Left cardiac atrium (tissue), 4 donors: ENCODE data around the gene LSM4. TPM values are rescaled to one million over a fixed set of nuclear protein-coding genes. Genes with fewer than 3 reads are reported as not detected.
A peak's percentile ranks its signal among the peaks of the same experiment; 100 is the strongest.
"Not testable (repeated sequence)": the region's sequence is repeated elsewhere in the genome, so short reads cannot be mapped to it uniquely, and the experiment has no call there.

Source experiments
- ATAC-seq, 2 donors: fragments of 200-7000 bp; cut with Tn5 transposase; one replicate each; pipeline ENCODE4 v1.9.1; 2020; ENCODE audit warnings: mild to moderate bottlenecking in 2 of 2, moderate library complexity in 2 of 2
- DNase-seq: peaks from one replicate; pipeline ENCODE4 v3.0.0-alpha.2; 2020
- intact Hi-C, 2 donors: fragments of 100-400 bp; cut with DNase I; formaldehyde crosslinking; loops; one replicate each; pipeline versions ENCODE4 v1.14.1 to v1.15.1; 2022 to 2023
- long read RNA-seq: library from polyadenylated mRNA; unstranded; transcript quantifications from one replicate; pipeline ENCODE4 v2.0.0, GENCODE V29; 2021
- total RNA-seq, 2 donors: library from RNA; stranded (reverse); fragmentation: NEBNext Ultra II Directional; extraction: Animal tissue kit (Norgen Biotek cat#: 25700); gene quantifications; one replicate each; pipeline ENCODE4 v1.2.1, GENCODE V29; 2021
- donor health status: DM: no; HTN: yes; CAD: no.
- donor health status: DM: no; HTN: yes; CAD: no; lungs with severe emphysema.
- donor health status: DM: yes; HTN: yes; CAD: no.
- donor health status: Dilated cardiomyopathy.

Gene LSM4
- total RNA-seq, result 10 to 100 TPM; 68.9 to 79.0 TPM
- long read RNA-seq, transcript LSM4-203 (5 exons, 1,908 nt), result major isoform, 58 of 64 reads
- long read RNA-seq, partial matches to known transcripts, result 3 of 64 reads
- long read RNA-seq, other reads (novel, unspliced or antisense), result 1 of 64 reads

DNA sequence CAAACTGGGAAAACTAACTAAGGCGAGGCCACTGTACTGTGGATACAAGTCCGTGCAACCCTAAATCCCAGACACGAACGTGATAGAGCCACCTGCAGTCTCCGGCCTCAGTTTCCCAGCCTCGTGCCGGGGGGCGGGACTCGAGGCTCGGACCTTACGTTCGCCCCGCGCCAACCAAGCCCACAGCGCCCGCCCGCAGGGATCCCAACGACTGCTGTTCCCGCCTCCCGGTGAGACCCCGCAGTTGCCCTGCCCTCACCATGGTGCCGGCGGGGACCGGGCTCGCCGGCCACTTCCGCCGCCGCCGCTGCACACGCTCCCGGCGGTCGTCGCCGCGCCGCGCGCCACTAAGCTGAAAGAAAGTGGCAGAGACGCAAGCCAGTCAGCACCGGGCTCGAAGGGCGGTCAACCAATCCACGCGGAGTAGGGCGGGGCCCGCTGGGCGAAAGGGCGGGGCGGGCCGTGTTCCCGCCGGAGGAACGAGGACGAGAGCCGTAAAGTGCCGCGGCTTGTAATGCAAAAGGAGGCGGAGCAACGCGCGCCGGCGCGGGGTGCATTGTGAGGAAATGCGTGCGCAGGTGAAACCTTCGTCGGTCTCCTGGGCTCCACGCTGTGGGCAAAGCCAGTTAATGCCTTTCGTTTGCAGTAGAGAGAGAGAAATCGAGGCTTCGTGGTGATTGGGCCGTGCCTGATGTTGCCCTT, at the start of gene LSM4:
Gene LSM4 (minus strand): TSS at position 318 of the 702 bp plus-strand sequence. CDS start 56 bp downstream, at position 262.
- peak; percentile 98 for DNase-seq
- peak; percentile 98 for ATAC-seq
- intact Hi-C loops, result loop anchor here in 1 of 2 donors (1.0 to 2.0 kb wide), 2 partner anchors 18 to 44 kb away; no protein-coding TSS in a partner anchor

DNA sequence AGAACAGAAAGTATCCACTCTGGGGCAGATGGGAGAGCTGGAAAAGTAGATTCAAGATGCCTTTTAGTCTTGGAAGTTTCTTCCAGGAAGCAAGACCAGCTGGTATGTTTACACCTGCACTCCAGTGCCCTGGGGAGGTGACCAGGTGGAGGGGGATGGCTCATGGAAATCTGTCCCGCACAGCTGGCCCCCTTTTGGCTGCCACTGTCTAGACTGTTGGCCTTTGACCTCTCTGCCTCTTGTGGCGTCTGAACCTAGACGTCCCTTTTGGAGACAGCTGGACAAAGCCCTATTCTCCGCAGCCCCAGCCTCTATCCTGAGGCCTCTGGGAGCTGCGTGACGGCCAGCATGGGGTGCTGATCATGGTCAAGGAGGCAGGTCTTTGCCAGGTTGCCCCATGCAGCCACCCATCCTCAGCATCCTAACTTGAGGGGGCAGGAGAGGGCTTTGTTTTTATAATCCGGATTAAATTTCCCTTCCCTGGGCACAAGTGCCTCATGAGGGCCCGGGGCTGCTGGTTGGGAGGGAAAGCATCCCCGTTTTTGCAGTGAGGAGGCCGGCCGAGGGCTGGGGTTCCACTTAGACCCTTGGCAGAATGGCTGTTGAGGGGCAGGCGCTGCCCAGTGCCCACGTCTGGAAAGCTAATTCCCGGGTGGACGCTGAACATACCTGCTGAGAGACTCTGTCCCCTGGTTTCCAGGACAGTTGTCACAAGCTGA, 45.8 kb upstream of the LSM4 start:
- intact Hi-C loops, result no loop called here
- no peak for ATAC-seq
- DNase-seq, result no peak

DNA sequence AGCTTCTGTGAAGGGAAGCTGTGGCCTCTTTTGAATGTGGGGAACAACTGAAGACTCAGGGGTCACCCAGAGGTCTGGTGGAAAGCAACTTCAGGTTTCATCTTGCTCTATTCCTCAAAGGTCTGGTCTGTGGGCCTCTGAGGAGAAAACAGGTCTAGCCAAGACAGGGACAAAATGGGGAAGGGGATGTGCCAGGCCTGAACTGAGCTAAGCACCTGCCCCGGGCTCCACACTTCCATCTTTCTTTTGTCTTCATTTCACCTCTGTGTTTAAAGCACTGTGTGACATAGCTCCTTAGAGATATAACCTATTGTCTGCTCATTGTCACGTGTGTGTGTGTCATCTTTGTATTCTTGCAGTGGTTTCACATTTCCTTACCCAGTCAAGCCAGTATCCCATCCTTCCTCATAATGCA, 43.2 kb upstream of the LSM4 start:
- no peak for DNase-seq
- no peak for ATAC-seq
- intact Hi-C loops, result no loop called here

DNA sequence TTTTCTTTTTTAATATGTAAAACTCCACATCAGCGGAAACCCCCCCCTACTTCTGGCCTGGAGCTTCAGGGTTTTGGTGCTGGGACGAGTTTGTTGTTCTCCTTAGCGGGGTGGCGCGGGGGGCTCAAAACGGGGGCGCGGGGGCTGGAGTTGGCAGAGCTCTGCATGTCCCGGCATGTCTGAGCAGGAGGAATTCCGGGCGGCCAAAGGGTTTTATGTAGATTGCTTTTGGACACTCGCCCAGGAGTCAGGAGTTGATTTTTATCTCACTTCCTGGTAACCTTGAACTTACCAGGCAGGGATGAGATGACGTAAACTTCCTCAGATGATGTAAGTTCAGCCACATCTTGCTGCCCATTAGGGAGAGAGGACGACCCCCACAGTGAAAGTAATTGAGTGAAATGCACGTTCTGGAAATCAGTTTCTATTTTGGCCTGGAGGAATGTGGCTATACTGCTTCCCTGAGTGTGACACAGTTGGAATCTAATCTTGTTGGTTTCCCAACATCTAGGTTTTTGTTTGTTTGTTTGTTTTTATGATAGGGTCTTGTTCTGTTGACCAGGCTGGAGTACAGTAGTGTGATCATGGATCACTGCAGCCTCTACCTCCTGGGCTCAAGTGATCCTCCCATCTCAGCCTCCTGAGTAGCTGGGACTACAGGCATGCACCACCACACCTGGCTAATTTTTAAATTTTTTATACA, 42.1 kb upstream of the LSM4 start:
- DNase-seq (peak; percentile 75), ATAC-seq (peak; percentile 68 to 77)
- intact Hi-C loops, result no loop called here

DNA sequence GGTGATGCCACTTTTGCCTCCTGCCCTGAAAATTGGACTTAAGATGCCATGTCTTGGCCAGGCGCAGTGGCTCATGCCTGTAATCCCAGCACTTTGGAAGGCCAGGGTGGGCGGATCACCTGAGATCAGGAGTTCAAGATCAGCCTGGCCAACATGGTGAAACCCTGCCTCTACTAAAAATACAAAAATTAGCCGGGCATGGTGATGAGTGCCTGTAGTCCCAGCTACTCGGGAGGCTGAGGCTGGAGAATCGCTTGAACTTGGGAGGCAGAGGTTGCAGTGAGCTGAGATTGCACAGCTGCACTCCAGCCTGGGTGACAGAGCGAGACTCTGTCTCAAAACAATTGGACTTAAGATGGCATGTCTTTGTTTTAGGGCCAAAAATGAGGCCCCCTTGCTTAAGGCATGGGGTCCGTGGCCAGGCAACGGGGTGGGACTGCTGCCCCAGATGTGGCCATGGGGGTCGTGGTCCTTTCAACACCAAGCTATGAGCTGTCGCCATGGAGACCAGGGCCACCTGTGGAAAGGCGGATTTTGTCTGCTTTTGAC, 41.5 kb upstream of the LSM4 start:
- intact Hi-C loops, DNase-seq: not testable (repeated sequence)
- ATAC-seq, result peak in 1 of 2 donors; percentile 10

DNA sequence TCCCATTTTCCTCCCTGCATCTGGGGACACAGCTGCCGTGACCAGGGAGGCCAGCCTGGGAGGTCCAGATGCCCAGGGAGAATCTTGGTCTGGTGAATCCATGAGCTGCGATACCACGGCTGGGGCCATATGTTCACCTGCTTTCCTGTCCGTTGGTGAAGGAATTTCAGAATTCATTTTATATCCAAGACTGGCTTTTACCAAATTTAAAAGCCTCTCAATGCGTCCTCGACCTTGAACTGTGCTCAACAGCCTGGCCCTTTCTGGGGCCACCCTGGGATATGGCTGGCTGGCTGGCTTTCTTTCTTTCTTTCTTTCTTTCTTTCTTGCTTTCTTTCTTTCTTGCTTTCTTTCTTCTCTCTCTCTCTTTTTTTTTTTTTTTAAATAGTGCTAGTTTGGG, 40.9 kb upstream of the LSM4 start:
- intact Hi-C loops, result no loop called here
- no peak for DNase-seq
- no peak for ATAC-seq

DNA sequence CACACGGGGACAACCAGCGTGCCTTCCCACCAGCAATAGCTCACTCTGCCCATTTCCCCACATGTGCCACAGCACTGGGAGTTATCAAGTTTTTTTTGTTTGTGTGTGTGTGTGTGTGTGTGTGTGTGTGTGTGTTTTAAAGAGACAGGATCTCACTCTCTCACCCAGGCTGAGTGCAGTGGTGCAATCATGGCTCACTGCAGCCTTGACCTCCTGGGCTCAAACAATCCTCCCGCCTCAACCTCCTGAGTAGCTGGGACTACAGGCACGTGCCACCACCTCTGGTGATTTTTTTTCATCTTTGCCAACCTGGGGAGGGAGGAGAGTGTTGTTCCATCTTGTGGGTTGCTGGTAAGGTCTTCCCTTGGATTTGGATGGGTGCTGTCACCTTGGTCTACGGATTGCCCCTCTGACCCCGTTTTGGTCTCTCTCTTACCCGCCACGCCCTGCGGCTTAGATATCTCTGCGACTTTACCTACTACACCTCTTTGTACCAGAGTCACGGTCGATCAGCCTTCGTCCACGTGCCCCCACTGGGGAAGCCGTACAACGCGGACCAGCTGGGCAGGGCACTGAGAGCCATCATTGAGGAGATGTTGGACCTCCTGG, 40.2 kb upstream of the LSM4 start:
- ATAC-seq, result no peak
- DNase-seq, result no peak
- intact Hi-C loops, result no loop called here

DNA sequence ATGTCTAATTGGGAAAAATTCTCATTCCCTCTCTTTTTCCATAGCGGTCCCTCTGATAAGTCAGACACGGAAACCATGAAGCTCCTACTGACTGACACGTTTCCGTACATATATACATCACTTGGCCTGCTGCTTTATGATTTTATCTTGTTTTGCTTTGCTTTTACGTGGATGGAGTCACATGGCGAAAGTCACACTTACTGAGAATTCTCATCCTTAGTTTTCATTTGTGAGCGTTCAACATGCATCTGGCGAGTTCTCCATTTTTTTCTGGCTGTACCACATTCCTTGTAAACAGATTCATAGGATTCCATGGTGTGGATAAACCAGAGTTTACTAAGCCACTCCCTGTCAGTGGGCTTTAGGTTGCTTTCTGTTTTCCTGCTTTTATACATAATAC, 38.8 kb upstream of the LSM4 start:
- intact Hi-C loops, result no loop called here
- DNase-seq (no peak), ATAC-seq (no peak)

DNA sequence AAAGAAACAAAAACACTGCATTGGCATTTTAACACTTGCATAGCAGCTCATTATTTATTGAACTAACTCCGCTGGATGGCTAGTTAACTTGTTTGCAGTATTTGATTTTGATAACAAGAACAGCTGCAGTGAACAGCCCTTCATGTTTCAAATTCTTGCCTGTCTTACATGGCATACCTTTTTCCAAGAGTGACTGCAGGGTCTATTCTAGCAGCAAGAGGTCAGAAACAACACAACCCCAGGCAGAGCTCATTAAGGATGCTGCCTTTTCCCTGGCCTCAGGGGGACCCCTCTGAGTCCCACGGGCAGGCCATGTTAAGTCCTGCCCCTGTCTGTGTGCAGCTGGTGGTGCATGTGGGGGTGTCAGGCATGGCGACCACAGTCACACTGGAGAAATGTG, 34.2 kb upstream of the LSM4 start:
- DNase-seq (no peak), ATAC-seq (no peak)
- intact Hi-C loops, result no loop called here

DNA sequence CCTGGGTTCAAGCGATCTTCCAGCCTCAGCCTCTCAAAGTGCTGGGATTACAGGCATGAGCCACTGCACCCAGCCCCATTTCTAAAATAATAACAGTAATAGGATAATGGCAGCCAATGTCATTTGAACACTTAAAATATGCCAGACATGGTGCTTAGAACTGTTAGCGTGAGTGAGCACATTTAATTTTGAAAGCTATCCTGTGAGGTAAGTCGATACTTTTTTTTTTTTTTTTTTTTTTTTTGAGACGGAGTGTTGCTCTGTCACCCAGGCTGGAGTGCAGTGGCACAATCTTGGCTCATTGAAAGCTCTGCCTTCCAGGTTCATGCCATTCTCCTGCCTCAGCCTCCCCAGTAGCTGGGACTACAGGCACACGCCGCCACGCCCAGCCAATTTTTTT, 31.9 kb upstream of the LSM4 start:
- intact Hi-C loops, result loop anchor here in 1 of 2 donors (5.0 kb wide), 1 partner anchor 38 kb away; no protein-coding TSS in a partner anchor
- not testable (repeated sequence) for DNase-seq, ATAC-seq

DNA sequence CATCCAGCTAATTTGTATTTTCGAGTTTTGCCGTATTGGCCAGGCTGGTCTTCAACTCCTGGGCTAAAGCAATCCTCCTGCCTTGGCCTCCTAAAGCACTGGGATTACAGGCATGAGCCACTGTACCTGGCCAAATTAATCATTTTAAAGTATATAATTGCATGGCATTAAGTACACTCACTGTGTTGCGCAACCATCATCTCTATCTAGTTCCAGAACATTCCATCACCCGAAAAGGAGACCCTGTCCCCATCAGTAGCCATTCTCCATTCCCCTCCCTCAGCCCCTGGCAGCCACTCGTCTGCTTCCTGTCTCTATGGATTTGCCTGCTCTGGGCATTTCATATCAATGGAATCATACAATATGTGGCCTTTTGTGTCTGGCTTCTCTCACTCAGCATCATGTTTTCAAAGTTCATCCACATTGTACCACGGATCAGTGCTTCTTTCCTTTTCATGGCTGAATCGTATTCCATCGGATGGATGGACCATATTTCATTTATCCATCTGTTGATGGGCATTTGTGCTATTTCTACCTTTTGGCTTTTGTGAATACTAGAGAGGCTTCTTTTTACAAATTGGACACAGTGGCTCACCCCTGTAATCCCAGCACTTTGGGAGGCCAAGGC, 30.6 kb upstream of the LSM4 start:
- ATAC-seq (no peak), DNase-seq (no peak)
- intact Hi-C loops, result loop anchor here in 1 of 2 donors (5.0 kb wide), 1 partner anchor 39 kb away; no protein-coding TSS in a partner anchor

DNA sequence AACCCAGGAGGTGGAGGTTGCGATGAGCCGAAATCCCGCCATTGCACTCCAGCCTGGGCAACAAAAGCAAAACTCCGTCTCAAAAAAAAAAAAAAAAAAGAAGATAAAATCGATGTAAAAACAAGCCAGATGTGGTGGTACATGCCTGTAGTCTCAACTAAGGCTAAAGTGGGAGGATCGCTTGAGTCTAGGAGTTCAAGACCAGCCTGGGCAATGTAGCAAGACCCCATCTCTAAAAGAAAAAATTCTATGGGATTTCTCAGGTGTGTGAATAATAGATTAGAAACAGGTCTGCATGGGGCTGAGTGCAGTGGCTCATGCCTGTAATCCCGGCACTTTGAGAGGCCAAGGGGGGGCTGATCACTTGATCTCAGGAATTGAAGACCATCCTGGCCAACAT, 28.7 kb upstream of the LSM4 start:
- ATAC-seq (no peak), DNase-seq (no peak)
- intact Hi-C loops, result loop anchor here in 1 of 2 donors (5.0 kb wide), 1 partner anchor 41 kb away; no protein-coding TSS in a partner anchor

DNA sequence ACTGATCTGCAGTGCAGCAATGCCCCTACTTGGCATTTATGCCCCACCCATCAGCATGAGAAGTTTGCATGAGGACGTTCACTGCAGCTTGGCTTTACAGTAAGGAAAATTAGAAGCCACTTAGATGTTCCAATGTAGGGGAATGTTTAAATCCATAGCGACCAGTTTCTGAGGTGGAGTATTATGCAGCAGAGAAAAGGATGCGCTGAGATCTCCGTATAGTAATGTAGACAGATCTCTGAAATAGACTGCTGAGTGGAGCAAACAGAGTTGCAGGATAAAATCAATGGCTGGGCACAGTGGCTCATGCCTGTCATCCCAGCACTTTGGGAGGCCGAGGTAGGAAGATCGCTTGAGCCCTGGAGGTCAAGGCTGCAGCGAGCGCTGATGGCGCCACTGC, 27.6 kb upstream of the LSM4 start:
- ATAC-seq, result no peak
- intact Hi-C loops, result loop anchor here in 1 of 2 donors (5.0 kb wide), 1 partner anchor 42 kb away; no protein-coding TSS in a partner anchor
- no peak for DNase-seq

DNA sequence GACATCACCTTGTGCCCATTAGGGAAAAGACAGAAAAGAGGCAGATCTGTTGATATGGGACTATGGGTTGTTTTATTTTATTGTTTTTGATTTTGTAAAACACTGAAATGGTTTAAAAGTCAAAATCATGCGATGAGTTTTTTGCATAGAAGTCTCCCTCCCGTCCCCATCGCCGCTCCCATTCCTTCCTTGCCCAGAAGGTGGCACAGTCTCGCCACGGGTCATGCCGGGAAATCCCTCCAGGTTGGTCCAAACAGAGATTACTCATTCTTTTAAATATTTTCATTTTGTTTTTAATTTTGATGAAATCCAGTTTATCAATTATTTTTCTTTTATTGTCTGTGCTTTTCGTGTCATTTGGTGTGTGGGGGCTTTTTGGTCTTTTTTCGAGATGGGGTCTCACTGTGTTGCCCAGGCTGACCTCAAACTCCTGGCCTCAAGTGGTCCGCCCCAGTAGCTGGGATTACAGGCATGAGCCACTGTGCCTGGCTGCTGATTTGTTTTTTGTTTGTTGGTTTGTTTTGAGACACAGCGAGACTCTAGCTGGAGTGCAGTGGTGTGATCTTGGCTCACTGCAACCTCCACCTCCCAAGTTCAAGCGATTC, 26.8 kb upstream of the LSM4 start:
- intact Hi-C loops, result loop anchor here (2.0 to 5.0 kb wide), 2 partner anchors 43 to 61 kb away; no protein-coding TSS in a partner anchor
- ATAC-seq, result peak in 1 of 2 donors; percentile 71
- peak; percentile 55 for DNase-seq

DNA sequence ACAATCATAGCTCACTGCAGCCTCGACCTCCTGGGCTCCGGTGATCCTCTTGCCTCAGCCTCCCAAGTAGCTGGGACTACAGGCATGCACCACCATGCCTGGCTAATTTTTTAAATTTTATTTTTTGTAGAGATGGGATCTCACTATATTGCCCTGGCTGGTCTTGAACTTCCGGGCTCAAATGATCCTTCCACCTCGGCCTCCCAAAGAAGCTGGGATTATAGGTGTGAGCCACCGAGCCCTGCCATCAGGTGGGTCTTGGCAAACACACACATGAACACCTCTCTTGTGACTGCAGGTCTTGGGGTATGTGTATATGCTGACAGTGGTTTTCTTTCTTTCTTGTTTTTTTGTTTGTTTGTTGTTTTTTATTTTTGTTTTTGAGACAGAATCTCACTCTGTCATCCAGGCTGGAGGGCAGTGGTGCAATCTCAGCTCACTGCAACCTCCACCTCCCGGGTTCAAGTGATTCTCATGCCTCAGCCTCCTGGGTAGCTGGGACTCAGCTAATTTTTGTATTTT, 26.0 kb upstream of the LSM4 start:
- not testable (repeated sequence) for ATAC-seq, DNase-seq
- intact Hi-C loops, result loop anchor here in 1 of 2 donors (2.0 kb wide), 1 partner anchor 62 kb away; no protein-coding TSS in a partner anchor

DNA sequence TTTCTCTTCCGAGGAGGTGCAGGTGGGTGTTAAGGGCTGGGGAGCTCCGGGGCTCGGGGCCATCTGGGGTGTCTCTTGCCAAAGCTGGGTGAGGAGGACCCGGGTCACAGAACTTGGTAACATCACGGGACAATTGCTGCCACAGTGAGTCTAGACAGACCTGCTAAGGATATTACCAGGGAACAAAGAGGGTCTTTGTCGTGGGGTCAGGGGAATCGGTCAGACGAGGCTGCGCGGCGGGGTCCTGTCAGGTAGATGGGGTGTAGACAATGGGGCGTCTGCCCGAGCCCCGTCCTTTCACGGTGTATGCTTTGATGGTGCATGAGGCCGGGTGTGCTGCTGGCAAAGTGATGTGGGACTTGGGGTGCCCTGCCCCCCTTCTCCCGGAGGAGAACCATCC, 25.3 kb upstream of the LSM4 start:
- ATAC-seq, result no peak
- no peak for DNase-seq

DNA sequence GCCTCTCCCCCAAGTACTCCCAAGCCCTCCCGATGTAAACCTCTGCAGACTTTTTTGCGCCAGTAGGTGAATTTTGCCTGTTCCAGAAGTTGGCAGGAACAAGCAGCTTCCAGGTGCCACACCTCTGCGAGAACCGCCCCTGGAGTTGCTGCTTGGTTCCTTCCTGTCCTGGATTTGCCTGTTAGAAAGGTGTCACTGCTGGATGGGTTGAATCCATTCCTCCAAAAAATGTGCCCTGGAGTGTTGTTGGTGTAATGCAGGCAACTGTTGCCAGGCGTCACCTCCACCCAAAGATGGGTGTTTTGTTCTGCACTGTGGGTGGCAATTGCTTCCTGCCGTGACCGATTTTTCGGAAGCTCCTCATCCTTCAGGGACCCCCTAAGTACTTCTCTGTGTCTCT, 23.2 kb upstream of the LSM4 start:
- intact Hi-C loops, result no loop called here
- ATAC-seq (no peak), DNase-seq (no peak)

More for the DNA sequence above, 25.3 kb upstream of the LSM4 start:
- intact Hi-C loops, result loop anchor here in 1 of 2 donors (2.0 kb wide), 1 partner anchor 63 kb away; no protein-coding TSS in a partner anchor
